C4-2B (cell line): ENCODE results near the gene KCNAB1.

Experiments used
- ZFX ChIP-seq: fragments of 450-650 bp; IDR thresholded peaks from 2 replicates; pipeline ENCODE4 v1.6.1; 2017
- TF ChIP-seq, protein P1 (sequence below): fragments of 450-650 bp; conservative IDR thresholded peaks from 2 replicates; pipeline ENCODE4 v1.5.1; 2017; ENCODE audit warnings: mild to moderate bottlenecking

DNA sequence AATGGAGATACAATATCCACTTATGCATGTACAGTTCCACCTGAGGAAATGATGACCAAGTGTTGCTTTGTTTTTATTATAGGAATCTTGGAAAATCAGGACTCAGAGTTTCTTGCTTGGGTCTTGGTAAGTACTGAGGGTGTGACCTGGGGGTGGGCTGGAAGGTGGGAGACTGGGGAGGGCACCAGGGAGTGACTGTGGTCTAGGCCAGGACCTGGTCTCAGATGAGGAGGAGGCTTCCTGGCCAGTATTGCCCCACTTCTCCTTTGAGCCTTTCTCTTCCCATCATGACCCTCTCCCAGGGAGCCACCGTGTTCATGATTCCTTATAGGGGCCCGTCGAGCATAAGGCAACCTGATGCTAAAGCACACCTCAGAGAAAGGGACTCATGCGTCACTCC is 301.2 kb downstream of the KCNAB1 start:
- TF ChIP-seq, protein P1, sequence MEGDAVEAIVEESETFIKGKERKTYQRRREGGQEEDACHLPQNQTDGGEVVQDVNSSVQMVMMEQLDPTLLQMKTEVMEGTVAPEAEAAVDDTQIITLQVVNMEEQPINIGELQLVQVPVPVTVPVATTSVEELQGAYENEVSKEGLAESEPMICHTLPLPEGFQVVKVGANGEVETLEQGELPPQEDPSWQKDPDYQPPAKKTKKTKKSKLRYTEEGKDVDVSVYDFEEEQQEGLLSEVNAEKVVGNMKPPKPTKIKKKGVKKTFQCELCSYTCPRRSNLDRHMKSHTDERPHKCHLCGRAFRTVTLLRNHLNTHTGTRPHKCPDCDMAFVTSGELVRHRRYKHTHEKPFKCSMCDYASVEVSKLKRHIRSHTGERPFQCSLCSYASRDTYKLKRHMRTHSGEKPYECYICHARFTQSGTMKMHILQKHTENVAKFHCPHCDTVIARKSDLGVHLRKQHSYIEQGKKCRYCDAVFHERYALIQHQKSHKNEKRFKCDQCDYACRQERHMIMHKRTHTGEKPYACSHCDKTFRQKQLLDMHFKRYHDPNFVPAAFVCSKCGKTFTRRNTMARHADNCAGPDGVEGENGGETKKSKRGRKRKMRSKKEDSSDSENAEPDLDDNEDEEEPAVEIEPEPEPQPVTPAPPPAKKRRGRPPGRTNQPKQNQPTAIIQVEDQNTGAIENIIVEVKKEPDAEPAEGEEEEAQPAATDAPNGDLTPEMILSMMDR: no peak
- no peak for TF ChIP-seq ZFX
